ENCODE measurements around the gene TUT1.

Gene TUT1

DNA sequence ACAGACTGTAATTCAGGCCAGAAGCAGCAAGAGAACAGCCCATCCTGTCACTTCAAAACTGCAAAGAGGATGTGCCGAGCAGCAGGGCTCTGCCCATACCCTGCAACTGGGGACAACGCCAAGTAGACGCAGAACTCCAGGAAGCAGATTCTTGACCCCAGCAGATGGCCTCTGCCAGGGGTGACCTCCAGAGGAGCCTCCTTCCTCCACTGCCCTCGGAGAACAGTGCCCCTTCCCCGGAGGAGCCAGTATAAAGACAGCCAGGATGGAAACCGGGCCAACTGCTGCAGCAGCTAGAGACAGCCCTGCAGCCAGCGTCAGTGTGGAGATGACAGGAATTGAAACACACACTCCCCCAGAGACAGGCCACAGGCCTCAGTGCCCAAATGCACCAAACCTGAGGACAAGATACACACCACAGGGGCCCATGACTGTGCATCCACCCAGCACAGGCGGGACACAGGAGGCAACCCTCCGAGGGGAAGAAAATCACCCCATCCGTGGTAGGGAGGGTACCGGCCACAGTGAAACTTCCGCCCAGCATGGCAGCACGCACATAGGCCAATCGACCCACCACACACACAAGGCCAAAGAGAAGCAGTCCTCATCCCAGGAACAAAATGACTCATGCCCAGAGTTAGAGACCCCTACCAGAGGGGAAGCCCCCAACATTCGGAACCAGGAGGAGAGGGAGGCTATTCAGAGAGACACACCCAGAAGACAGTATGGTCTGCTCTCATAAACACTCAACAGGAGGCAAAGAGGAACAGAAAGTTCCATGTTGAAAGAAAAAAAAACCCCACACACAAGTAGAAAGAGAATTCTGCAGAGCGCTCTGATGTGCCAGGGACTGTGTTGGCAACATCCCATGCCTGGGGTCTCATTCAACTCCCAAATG lies 50.3 kb downstream of the TUT1 start:
- DNase-seq, result no peak

DNA sequence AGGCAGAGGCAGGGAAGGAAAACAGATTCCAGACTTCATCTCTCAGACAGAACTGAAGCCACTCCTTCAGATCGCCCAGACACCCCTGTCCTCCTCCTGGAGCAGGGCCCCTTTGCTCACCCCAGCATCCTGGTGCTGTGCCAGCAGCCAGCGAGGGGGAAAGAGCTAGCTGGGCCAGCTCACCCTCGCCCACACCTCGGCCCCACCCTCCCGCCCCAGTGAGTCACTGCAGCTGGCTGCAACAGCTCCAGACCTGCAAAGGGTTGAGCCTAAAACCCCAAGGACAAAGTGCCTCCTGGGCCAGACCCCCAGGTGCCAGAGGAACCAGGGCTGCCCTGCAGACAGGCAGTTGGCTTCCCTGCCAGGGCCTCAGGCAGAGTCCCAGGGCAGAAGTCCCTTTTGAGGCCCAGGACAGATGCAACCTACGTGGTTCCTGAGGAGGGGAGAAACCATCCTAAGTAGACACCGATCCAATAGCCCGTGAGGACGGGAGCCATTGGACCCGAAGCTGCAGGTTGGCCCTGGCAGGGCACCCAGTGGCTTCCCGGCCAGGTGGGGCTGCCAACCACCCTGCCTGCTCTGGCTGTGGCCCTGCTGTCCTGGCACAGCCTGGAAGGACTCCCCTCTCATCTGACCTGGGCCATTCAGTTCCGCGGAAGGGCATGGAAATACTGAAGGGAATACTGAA lies 51.9 kb downstream of the TUT1 start:
- peak; percentile 86 for DNase-seq

DNA sequence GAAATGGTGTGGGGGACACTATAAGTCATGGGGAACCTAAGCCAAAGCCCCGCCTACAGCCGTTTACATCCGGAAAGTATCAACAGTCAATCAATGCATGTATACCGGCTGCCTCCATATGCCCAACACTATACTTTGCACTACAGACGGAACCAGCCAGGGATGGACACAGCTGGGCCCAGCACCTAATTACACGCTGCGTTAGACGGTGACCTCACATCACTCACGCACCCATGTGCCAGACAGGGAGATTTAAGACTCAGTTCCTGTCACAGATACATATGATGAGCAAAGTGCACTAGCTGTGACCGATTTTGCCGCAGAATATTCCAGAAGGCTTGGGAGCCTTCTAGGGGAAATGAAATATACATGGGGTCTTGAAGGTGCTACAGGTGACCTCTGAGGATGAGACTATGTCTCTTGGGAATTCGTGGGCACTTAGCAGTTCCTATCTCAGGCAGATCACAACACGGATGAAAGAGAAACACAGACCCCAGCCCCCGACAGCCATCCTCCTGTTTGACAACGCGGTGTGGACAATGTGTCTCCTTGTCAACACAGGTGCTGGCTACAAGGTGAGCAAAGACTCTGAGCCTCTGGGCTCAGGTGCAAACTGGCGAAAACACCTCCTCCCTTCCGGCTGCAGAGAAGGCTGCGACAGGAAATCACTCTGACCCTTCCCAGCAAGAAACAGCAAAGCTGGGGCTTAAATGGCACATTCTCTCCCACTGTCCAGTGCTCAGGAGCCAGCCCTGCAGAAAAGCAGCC lies 52.7 kb downstream of the TUT1 start:
- DNase-seq, result peak; percentile 89

DNA sequence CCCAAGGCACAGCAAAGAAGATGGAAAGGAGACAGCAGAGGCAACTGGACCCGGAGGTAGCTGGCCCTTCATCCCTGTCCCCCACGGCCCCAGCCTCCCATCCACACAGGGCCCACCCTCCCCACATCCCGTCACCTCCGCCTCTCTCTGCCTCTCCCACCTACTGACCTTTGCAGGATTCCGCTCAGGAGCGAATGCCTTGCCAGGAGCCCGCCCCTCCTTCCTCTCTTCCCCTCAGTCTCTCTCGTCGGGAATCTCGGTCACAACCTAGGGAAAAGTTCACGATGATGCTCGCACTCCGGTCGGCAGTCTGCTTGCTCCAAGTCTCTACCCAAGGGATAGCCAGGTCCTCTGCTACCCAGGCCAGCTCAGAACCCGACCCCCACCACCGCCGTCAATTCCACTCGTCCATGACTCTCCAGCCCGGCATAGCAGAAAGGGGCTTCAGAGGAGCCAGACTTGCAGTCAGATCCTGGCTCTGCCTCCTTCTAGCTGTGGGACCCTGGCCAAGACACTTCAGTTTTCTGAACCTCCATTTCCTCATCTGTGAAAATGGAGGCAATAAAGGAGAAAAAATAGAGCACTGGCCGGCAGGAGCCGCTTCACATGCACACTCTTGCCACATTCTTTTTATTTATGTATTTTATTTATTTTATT lies 54.9 kb downstream of the TUT1 start:
- DNase-seq, result peak; percentile 85

DNA sequence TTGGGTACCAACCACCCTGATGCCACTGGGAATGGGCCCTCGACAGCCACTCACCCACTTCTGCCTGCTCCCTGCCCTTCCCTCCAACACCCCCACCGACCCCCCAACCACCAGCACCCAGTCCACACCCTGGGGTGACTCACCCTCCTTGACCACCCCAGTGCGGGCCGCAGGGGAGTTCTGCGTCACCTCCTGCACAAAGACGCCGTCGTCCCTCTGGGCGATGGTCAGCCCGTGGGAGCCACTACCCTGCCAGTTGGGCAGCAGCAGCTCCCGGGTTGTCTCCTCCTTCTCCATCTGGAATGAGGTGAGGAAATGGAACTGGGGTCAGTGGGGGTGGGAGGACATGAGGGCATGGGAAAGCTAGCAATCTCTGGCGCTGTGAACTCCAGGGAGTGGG lies 55.5 kb downstream of the TUT1 start:
- peak; percentile 58 for DNase-seq

DNA sequence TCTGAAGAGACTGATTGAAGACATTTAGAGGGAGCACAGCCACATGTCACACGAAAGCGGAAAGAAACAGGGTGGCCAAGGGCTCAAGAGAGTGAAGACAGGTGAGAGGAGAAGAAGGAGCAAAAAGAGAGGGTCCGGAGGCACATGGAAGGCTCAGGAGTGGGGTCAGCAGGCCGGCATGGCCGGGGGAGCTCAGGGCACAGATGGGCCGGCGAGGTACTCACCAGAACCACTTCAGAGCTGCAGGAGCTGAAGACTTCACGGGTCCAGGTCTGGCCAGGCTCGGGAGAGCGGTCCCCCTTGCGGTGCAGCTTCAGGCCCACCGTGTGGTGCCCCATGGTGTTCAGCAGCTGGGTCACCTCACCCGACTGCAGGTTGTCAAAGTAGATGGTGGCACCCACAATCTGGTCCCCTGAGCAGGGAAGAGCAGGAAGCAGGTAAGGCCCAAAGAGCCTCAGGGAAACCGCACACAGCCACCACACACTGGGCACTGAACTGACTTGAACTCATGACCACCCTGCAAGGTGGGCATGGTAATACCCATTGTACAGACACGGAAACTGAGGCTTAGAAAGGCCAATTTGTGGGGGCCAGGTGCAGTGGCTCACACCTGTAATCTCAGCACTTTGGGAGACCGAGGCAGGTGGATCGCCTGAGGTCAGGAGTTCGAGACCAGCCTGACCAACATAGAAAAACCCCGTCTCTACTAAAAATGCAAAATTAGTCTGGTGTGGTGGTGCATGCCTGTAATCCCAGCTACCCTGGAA lies 56.4 kb downstream of the TUT1 start:
- DNase-seq, result no peak

DNA sequence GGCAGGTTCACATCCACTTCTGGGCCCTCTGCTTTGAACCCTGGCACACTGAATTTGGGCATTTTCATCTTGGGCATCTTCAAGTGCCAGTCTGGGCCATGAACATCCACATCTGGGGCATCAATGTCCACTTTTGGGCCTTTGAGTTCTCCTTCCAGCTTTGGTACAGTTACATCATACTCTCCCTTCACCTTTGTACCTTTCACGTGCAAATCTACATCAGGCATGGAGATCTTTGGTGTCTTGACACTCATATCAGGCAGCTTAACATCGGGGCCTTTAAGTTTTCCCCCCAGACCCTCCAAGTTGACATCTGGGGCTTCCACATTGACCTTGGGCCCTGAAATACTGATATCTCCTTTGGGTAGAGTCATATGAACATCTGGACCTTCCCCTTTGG lies 59.2 kb downstream of the TUT1 start:
- no peak for DNase-seq

All from DMS53 (cell line).